M059J (cell line): Measurements from ENCODE around the gene RPL13. TPM values are rescaled to one million over a fixed set of nuclear protein-coding genes. Genes with fewer than 3 reads are reported as not detected.

Source experiments
- DNase-seq: peaks from one replicate; pipeline ENCODE4 v3.0.0-alpha.2; 2012; ENCODE audit warnings: low read depth
- total RNA-seq: library from RNA; depleted of rRNA; stranded (reverse); fragments of >200 nt; shearing (Covaris generic); gene quantifications from 2 replicates; pipeline ENCODE4 v1.2.3, GENCODE V29; 2014

The RPL13 gene
- total RNA-seq, 1 experiment from 2014 or later: 2,167 TPM

DNA sequence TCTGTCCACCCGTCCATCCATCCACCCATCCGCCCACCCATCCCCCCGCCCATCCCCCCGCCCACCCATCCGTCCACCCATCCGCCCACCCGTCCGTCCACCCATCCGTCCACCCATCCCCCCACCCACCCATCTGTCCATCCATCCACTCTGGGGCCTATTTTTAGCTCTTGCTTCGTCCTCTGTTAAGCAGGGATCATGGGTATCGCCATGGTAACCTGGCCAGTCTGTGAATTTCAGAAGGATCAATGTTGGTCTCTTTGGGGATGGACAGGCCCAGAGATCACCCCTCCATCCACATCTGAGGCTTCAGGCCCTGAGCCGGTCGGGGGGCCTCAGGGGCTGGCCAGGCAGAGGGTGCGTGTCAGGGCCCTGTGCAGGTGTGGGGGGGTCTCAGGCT, 37.7 kb downstream of the RPL13 start:
- peak; percentile 64 for DNase-seq

DNA sequence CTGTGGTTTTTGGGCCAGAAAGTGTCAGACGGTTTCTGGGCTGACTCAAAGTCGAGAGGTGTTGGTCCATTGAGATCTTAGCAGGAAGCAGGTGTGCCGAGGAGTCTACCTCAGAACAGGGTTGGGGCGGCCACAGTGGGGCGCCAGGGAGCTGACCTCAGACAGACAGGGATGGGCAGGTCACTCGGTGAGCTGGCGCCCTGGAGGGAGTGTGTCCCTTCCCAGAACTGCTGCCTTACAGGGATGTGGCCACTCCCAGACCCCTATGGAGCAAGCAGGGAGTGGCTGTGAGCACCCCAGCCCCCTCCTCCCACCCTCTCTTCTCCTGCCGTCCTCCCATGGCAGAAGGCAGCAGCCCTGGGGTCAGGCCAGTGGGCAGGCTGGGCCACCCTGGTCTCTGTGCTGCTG, 39.0 kb downstream of the RPL13 start:
- peak; percentile 61 for DNase-seq

DNA sequence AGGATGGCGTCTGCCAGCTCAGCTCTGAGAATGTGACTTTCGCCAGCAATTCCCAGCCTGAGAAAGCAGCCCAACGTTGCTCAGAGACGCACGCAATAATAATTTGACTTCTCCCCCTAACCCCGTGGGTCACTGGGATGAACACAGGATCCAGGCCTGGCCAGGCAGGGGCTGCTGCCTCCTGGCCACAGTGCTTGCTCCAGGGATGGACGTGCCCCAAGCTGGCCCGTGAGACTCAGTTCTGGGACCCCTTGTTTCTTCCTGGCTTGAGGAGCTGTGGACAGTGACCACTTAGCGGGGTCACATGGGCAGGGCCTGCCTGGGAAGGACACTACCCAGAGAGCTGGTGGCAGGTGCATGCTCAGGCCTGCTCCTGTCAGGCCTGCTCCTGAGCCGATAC, 39.4 kb downstream of the RPL13 start:
- no peak for DNase-seq

- no peak for DNase-seq
Observed at GRCh38 chr16:89600427-89600826, 39.9 kb downstream of the RPL13 start.

DNA sequence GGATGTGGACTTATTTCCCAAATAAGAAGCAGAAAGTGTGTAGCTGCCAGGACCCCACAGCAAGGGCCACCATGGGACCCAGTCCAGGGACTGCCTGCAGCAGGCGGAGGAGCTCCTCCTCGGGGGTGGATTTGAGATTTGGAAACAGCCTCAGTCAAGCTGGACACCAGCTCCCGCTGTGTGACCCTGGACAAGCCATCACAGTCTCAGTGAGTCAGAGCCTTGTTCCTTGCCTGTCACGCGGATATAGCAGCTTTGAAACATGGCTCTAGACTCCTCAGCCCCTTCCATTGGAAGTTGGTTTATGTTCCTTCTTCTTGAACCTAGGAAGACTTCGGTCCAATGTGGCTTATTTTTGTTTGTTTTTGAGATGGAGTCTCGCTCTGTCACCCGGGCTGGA, 40.5 kb downstream of the RPL13 start:
- DNase-seq: peak; percentile 61

GRCh38 chr16:89601906-89602272, 41.4 kb downstream of the RPL13 start:
- DNase-seq: peak; percentile 70

- peak; percentile 89 for DNase-seq
Observed at GRCh38 chr16:89602273-89602951, 41.9 kb downstream of the RPL13 start.

DNA sequence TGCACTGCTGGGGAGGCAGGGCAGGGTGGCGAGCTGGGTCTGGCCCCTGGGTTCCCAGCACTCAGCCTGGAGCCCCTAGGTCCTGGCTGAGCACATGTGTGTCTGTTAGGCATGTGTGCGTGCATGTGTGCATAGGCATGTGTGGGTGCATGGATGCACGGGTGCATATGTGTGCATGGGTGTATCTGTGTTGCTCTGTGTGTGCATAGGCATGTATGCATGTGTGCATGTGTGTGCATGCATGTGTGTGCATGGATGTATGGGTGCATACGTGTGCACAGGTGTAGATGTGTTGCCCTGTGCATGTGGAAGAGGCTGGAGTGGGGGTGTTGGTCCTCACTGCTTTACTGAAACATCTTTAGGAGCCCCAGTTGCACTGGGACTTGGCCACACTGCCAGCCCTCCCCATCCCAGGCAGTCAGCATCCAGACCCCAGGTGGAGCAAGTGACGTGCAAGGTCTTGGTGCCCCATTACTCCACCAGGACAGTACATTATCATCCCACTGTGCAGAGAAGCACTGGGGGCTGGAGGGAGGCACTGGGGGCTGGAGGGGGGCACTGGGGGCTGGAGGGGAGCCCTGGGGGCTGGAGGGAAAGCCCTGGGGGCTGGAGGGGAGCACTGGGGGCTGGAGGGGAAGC, 42.6 kb downstream of the RPL13 start:
- DNase-seq: no peak

DNA sequence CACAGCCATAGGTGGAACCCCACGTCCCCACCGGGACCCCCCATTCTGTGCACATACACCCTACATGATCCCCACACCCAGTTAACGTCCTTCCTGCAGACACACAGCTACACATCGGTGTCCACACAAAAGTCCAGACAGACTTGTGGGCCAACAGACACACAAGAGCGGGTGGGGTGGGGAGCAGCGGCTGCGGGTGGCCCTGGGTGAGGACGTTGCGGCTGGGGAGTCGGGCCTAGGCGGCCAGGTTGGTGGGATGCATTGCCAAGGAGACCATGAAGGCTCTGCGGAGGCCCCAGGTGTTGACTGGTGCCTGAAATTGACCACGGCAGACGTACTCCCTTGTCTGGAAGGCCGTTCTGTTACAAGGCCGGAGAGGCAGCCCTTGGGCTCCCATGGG, 44.3 kb downstream of the RPL13 start:
- no peak for DNase-seq

DNA sequence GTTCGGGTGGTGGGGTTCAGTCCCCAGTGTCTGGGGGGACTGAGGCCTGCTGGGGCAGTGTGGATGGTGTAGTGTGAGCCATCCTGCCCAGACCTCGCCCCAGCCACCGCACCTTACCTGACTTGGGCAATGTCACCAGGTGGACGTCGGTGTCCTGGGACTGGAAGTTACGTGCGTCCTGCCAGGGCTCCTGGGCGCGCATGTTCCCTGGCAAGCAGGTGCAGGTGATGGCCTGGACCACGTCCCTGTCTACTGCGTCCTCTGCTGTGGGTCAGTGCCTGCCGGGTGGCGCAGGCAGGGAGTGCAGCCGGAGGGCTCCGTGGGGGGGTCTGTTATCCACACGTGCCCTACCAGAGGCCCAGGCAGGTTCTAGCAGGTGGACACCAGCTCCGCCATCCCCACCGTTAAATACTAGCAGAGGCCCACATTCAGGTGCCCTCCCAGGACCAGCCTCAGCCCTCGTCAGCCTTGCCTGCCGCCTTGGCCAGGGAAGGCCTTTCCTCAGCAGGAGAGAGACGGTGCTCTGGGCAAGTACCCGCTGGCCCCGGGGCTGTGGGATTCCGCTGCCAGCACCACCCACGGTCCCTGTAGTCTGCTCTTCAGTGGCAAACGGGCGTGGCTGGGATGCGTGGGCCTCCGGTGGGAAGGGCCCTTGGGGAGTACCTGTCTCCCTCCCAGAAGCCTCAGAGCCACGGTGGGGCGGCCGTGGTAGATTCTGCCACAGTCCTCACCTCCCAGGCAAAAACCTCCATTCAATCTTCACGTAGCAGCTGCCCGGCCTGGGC, 44.9 kb downstream of the RPL13 start:
- no peak for DNase-seq

GRCh38 chr16:89606006-89606405, 45.5 kb downstream of the RPL13 start:
- DNase-seq: no peak

DNA sequence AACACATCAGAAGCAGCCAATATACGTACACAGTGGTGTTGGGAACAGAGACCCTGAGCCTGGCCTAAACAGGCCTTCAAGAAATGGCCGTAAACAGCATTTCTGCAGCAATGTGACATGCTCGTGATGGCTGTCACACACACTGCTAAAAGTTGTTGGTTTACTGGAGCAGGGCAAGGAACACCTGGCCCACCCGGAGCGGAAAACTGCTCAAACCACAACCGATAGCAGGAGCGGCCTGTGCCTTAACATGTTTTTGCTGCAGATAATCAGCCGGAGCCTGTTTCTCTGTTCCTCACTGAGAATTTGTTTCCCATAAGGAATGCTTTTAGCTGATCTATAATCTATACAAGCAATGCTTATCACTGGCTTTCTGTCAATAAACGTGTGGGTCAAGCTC, 47.0 kb downstream of the RPL13 start:
- no peak for DNase-seq

DNA sequence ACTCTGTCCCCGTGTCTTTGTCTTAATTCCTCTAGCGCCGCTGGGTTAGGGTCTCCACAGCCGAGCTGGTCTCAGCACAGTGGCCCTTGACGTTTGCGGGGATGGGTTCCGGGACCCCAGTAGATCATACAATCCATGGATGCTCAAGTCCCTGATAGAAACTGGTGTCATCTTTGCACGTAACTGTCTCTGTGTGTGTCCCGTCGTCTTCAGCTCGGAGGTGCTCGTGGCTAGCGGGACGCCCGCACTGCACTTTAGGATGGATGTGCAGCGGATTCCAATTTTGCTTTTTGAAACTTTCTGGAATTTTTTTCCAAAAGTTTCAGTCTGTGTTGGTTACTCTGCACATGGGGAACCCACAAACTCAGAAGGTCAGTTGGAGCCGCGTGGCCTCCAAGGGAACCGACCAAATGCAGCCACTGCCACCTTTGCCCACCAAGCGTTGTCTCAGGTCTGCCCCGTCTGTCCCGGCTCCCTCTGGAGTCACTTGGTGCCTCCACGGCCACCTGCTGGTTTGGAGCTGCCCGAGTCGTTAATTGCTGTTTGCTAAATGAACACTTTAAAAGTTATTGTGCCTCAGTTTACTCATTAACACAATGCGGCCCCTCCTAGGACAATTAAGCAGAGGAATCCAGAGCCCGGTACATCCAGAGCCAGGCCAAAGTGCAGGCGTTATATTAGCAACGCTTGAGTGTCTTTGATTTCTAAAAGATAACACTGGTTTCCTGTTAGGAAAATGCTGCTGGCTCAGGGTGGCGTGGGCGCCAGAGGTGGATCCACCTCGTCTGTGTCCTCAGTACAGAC, 47.7 kb downstream of the RPL13 start:
- no peak for DNase-seq

GRCh38 chr16:89610108-89610453, 49.6 kb downstream of the RPL13 start:
- DNase-seq: no peak

GRCh38 chr16:89612415-89613166, 52.1 kb downstream of the RPL13 start:
- DNase-seq: no peak

GRCh38 chr16:89613231-89613953, 52.9 kb downstream of the RPL13 start, which contains the start of gene DPEP1:
TSS of gene DPEP1 (plus strand) at chr16:89613642. CDS start at chr16:89630411, 16,769 bp downstream.
- no peak for DNase-seq

DNA sequence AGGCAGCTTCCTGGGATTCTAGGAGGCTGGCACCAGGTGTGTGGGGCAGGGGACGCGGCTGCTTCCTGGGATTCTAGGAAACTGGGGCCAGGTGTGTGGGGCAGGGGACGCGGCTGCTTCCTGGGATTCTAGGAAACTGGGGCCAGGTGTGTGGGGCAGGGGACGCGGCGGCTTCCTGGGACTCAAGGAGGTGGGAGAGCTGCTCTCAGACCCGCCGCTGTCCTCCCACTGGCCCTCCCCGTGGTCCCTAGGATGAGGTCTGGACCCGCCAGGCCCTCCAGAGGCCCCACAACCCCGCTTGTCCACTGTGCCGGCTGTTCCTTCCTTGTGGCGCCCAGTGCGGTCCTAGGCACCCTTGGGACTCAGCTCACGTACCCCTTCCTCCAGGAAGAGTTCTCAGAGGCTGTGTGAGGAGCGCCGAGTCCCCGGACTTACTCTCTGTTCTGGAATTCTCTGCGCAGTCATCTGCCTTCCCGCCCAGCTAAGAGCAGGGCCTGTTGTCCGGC, 53.5 kb downstream of the RPL13 start:
- no peak for DNase-seq
